GM12864 (cell line): ENCODE measurements around the gene MET.
A peak's percentile ranks its signal among the peaks of the same experiment; 100 is the strongest.
"Not testable (repeated sequence)": the region's sequence is repeated elsewhere in the genome, so short reads cannot be mapped to it uniquely, and the experiment has no call there.

Source experiments
- DNase-seq: peaks from one replicate; pipeline ENCODE4 v3.0.0-alpha.2; 2011; ENCODE audit warnings: low read depth
- H3K4me3 ChIP-seq: 2 replicates; pipeline ENCODE4 v1.5.1; 2011; ENCODE audit warnings: mild to moderate bottlenecking, low read depth, low read length, control low read depth
- CTCF ChIP-seq: IDR thresholded peaks from 2 replicates; pipeline ENCODE4 v1.5.1; 2011; ENCODE audit warnings: low read depth, mild to moderate bottlenecking, moderate library complexity, low read length, control low read depth, inconsistent platforms; ENCODE audit errors: missing control alignments

Gene MET

GRCh38 chr7:116632384-116632783 is 39.6 kb upstream of the MET start:
- H3K4me3 ChIP-seq: no peak overlapping the region
- DNase-seq: no peak

GRCh38 chr7:116633131-116633988 is 38.6 kb upstream of the MET start:
- TF ChIP-seq CTCF: no peak
- DNase-seq: peak; percentile 37
- no peak overlapping the region for H3K4me3 ChIP-seq

More at GRCh38 chr7:116632384-116632783, 39.6 kb upstream of the MET start:
- no peak for TF ChIP-seq CTCF

GRCh38 chr7:116636997-116637396 is 35.0 kb upstream of the MET start:
- DNase-seq: no peak
- TF ChIP-seq CTCF: no peak
- H3K4me3 ChIP-seq: no peak overlapping the region

- H3K4me3 ChIP-seq, DNase-seq: not testable (repeated sequence)
Measured at GRCh38 chr7:116638592-116638991, 33.4 kb upstream of the MET start.

GRCh38 chr7:116641551-116642153 is 30.3 kb upstream of the MET start:
- H3K4me3 ChIP-seq: no peak overlapping the region
- TF ChIP-seq CTCF: no peak
- no peak for DNase-seq

GRCh38 chr7:116643148-116643547 is 28.8 kb upstream of the MET start:
- not testable (repeated sequence) for H3K4me3 ChIP-seq, DNase-seq

GRCh38 chr7:116644628-116645027 is 27.4 kb upstream of the MET start:
- TF ChIP-seq CTCF: no peak
- no peak overlapping the region for H3K4me3 ChIP-seq
- DNase-seq: no peak

- no peak for DNase-seq
- no peak for TF ChIP-seq CTCF
- no peak overlapping the region for H3K4me3 ChIP-seq
Measured at GRCh38 chr7:116647290-116647689, 24.7 kb upstream of the MET start.
